IMR-90 (cell line): ENCODE measurements around the gene POLR1G. TPM values are rescaled to one million over a fixed set of nuclear protein-coding genes. Genes with fewer than 3 reads are reported as not detected.

Experiments
- ATAC-seq: fragments of 200-7000 bp; cut with Tn5 transposase; 2 replicates; pipeline ENCODE4 v1.9.1; 2020; ENCODE audit warnings: low read depth, mild to moderate bottlenecking, moderate library complexity
- BruUV-seq: library from RNA; stranded (reverse); fragments of 400-500 nt; replicated peaks from 2 replicates; lab custom pipeline; 2021; lab: Mats Ljungman, UMichigan
- CTCF ChIA-PET: fragments of 300-600 bp; formaldehyde crosslinking; extraction: SDS; loops from one replicate; lab custom pipeline; 2021; ENCODE audit warnings: antibody characterized with exemption; lab: Yijun Ruan, JAX
- POLR2A ChIA-PET: fragments of 300-600 bp; sonication (Branson Sonifier 250); formaldehyde crosslinking; loops from one replicate; lab custom pipeline; 2022; ENCODE audit warnings: antibody characterized with exemption; ENCODE audit not compliant: unreplicated experiment; lab: Charles Lee
- DNase-seq: peaks from one replicate; pipeline ENCODE4 v3.0.0; 2013
- H2AFZ ChIP-seq: replicated peaks from 2 replicates; pipeline ENCODE3; 2013; ENCODE audit warnings: low read length, mild to moderate bottlenecking; ENCODE audit not compliant: poor library complexity
- H2AK5ac ChIP-seq: 2 replicates; pipeline ENCODE4 v1.6.1; 2013; ENCODE audit warnings: low read depth, low read length, inconsistent platforms
- H2AK9ac ChIP-seq: replicated peaks from 2 replicates; pipeline ENCODE3; 2013; ENCODE audit warnings: mild to moderate bottlenecking, low read depth, low read length, moderate library complexity; ENCODE audit not compliant: poor library complexity
- H2BK120ac ChIP-seq: 2 replicates; pipeline ENCODE4 v1.6.1; 2013; ENCODE audit warnings: low read depth, low read length, inconsistent platforms
- H2BK15ac ChIP-seq: 3 replicates; pipeline ENCODE4 v1.6.1; 2013; ENCODE audit warnings: low read depth, low read length, inconsistent platforms
- H2BK20ac ChIP-seq: 2 replicates; pipeline ENCODE4 v1.6.1; 2013; ENCODE audit warnings: low read depth, mild to moderate bottlenecking, inconsistent platforms, low read length, moderate library complexity
- H2BK5ac ChIP-seq: 2 replicates; pipeline ENCODE4 v1.6.1; 2013; ENCODE audit warnings: mild to moderate bottlenecking, low read depth, low read length, inconsistent platforms; ENCODE audit not compliant: poor library complexity, severe bottlenecking
- H3K14ac ChIP-seq: replicated peaks from 2 replicates; pipeline ENCODE4 v1.6.1; 2013; ENCODE audit warnings: low read depth, low read length, inconsistent platforms
- H3K18ac ChIP-seq: 2 replicates; pipeline ENCODE4 v1.6.1; 2013; ENCODE audit warnings: low read depth, low read length, control low read depth
- H3K23ac ChIP-seq: 2 replicates; pipeline ENCODE4 v1.6.1; 2013; ENCODE audit warnings: low read depth, low read length, inconsistent platforms
- H3K27ac ChIP-seq: 2 replicates; pipeline ENCODE4 v1.5.1; 2013; ENCODE audit warnings: mild to moderate bottlenecking, control low read depth, low read length; ENCODE audit not compliant: insufficient read depth
- H3K27me3 ChIP-seq: 2 replicates; pipeline ENCODE4 v1.6.1; 2013; ENCODE audit warnings: low read length; ENCODE audit not compliant: control insufficient read depth, insufficient read depth
- H3K36me3 ChIP-seq: 2 replicates; pipeline ENCODE4 v1.6.1; 2013; ENCODE audit warnings: low read length, mixed read lengths; ENCODE audit not compliant: control insufficient read depth, insufficient read depth
- H3K4ac ChIP-seq: 2 replicates; pipeline ENCODE4 v1.6.1; 2013; ENCODE audit warnings: low read depth, low read length, inconsistent platforms
- H3K4me1 ChIP-seq: 2 replicates; pipeline ENCODE4 v1.6.1; 2013; ENCODE audit warnings: low read length, mixed read lengths; ENCODE audit not compliant: control insufficient read depth, insufficient read depth
- H3K4me2 ChIP-seq: 2 replicates; pipeline ENCODE4 v1.6.1; 2013; ENCODE audit warnings: low read depth, mild to moderate bottlenecking, control low read depth, low read length, moderate library complexity
- H3K4me3 ChIP-seq: 2 replicates; pipeline ENCODE4 v1.5.1; 2013; ENCODE audit warnings: low read depth, mild to moderate bottlenecking, control low read depth, low read length, moderate library complexity; ENCODE audit not compliant: insufficient read depth
- H3K56ac ChIP-seq: 2 replicates; pipeline ENCODE4 v1.6.1; 2013; ENCODE audit warnings: low read length, inconsistent platforms; ENCODE audit not compliant: insufficient read depth; ENCODE audit errors: extremely low read depth
- H3K79me1 ChIP-seq, 2 experiments: 2 replicates each; pipeline ENCODE4 v1.6.1; 2013; ENCODE audit warnings: low read length in 2 of 2, inconsistent platforms in 1 of 2, low read depth in 1 of 2
- H3K9ac ChIP-seq: 2 replicates; pipeline ENCODE4 v1.6.1; 2013; ENCODE audit warnings: low read depth, low read length, control low read depth
- H3K9me1 ChIP-seq: 2 replicates; pipeline ENCODE4 v1.6.1; 2013; ENCODE audit warnings: low read length, inconsistent platforms; ENCODE audit not compliant: insufficient read depth
- H3K9me3 ChIP-seq: 2 replicates; pipeline ENCODE4 v1.6.1; 2013; ENCODE audit warnings: low read length; ENCODE audit not compliant: control insufficient read depth, insufficient read depth
- H4K20me1 ChIP-seq: 2 replicates; pipeline ENCODE4 v1.6.1; 2013; ENCODE audit warnings: low read length, inconsistent platforms; ENCODE audit not compliant: insufficient read depth
- H4K5ac ChIP-seq: 2 replicates; pipeline ENCODE4 v1.6.1; 2013; ENCODE audit warnings: mild to moderate bottlenecking, low read depth, low read length, control low read depth
- H4K8ac ChIP-seq, 2 experiments: 2 replicates each; pipeline ENCODE4 v1.6.1; 2013; ENCODE audit warnings: low read depth in 2 of 2, low read length in 2 of 2, control low read depth in 1 of 2, inconsistent platforms in 1 of 2
- H4K91ac ChIP-seq: 2 replicates; pipeline ENCODE4 v1.6.1; 2013; ENCODE audit warnings: low read depth, low read length, inconsistent platforms; ENCODE audit not compliant: insufficient read depth
- CHD1 ChIP-seq: IDR thresholded peaks from 2 replicates; pipeline ENCODE4 v1.6.1; 2012; ENCODE audit warnings: low read depth, low read length, improper control_type of control experiment
- CTCF ChIP-seq: conservative IDR thresholded peaks from 2 replicates; pipeline ENCODE4 v1.5.1; 2012; ENCODE audit warnings: mild to moderate bottlenecking, low read depth, low read length, improper control_type of control experiment
- ELK1 ChIP-seq: fragments of 150-350 bp; IDR thresholded peaks from 2 replicates; pipeline ENCODE4 v1.6.1; 2016; ENCODE audit warnings: low read depth, mild to moderate bottlenecking, low read length, moderate library complexity, borderline replicate concordance
- MAFK ChIP-seq: IDR thresholded peaks from 2 replicates; pipeline ENCODE4 v1.6.1; 2012; ENCODE audit warnings: low read depth, low read length, improper control_type of control experiment
- MAZ ChIP-seq: IDR thresholded peaks from 2 replicates; pipeline ENCODE4 v1.6.1; 2012; ENCODE audit warnings: low read depth, mild to moderate bottlenecking, low read length, improper control_type of control experiment, moderate library complexity, borderline replicate concordance
- MXI1 ChIP-seq: IDR thresholded peaks from 2 replicates; pipeline ENCODE4 v1.6.1; 2012; ENCODE audit warnings: low read depth, mild to moderate bottlenecking, low read length, moderate library complexity, borderline replicate concordance
- RCOR1 ChIP-seq: IDR thresholded peaks from 2 replicates; pipeline ENCODE4 v1.6.1; 2012; ENCODE audit warnings: mild to moderate bottlenecking, low read length, improper control_type of control experiment; ENCODE audit not compliant: insufficient replicate concordance
- SMC3 ChIP-seq: fragments of 150-350 bp; IDR thresholded peaks from 2 replicates; pipeline ENCODE4 v1.6.1; 2016; ENCODE audit warnings: low read depth, mild to moderate bottlenecking, antibody characterized with exemption, low read length, moderate library complexity
- USF2 ChIP-seq: fragments of 150-350 bp; IDR thresholded peaks from 2 replicates; pipeline ENCODE4 v1.6.1; 2017; ENCODE audit warnings: mild to moderate bottlenecking, antibody characterized with exemption, low read length, low read depth
- WGBS, 2 experiments: methylation state at CpG; one replicate each; pipeline versions ENCODE4 v1.1.5 to v1.1.7; 2013; ENCODE audit warnings: missing lambda C conversion rate in 2 of 2; ENCODE audit not compliant: insufficient read length in 1 of 2; ENCODE audit errors: extremely low coverage in 2 of 2; 5-methylcytosine and 5-hydroxymethylcytosine counted together
- dilution Hi-C: fragments of 300-500 bp; cut with HindIII; formaldehyde crosslinking; loops from one replicate; pipeline ENCODE4 v1.14.3; 2018; ENCODE audit warnings: low sequenced_read_pairs; ENCODE audit not compliant: unreplicated experiment
- in situ Hi-C: fragments of 300-500 bp; cut with MboI; formaldehyde crosslinking; loops from 3 replicates; pipeline ENCODE4 v1.14.3; 2019; ENCODE audit warnings: low sequenced_read_pairs, inconsistent platforms, mixed read lengths
- intact Hi-C: fragments of 100-400 bp; cut with micrococcal nuclease; formaldehyde crosslinking; loops from 2 replicates; pipeline ENCODE4 v1.10.0; 2022
- polyA plus RNA-seq, 3 experiments: library from polyadenylated mRNA; depleted of rRNA; stranded (reverse); fragments of >200 nt; gene quantifications; 2 replicates each; pipeline ENCODE4 v1.2.3, GENCODE V29; 2012; ENCODE audit warnings: low replicate concordance in 1 of 3
- total RNA-seq: library from RNA; depleted of rRNA; stranded (reverse); fragments of >200 nt; gene quantifications from 2 replicates; pipeline ENCODE4 v1.2.3, GENCODE V29; 2012

POLR1G gene
- total and polyA plus RNA-seq, 2 of the 4 experiments (the other 2 are of a cell fraction) = 8.0 to 12.5 TPM

- no peak for TF ChIP-seq MAZ
- TF ChIP-seq CHD1 = peak; percentile 95; the same call in 1 of the 2 replicates
- peak; percentile 99 for TF ChIP-seq MXI1
- no peak for TF ChIP-seq RCOR1
Observed at GRCh38 chr19:45406226-45407090, at the start of gene POLR1G (continued).

GRCh38 chr19:45356760-45357444, 49.5 kb upstream of the POLR1G start:
- H3K14ac ChIP-seq = no peak overlapping the region
- no peak overlapping the region for H3K18ac ChIP-seq
- no peak overlapping the region for H3K27ac ChIP-seq
- no peak overlapping the region for H4K8ac ChIP-seq
- H3K27me3 ChIP-seq = no peaks in the 10 kb centered on the region
- WGBS, 2 experiments = 92% methylated on average over 6 of the region's 20 CpGs; no CpG with 5 or more reads in 1 of the 2 experiments
- H2AK5ac ChIP-seq = no peak overlapping the region
- H3K4me2 ChIP-seq = no peak overlapping the region
- H2BK5ac ChIP-seq = no peak overlapping the region
- dilution Hi-C loops = no loop called here
- in situ Hi-C loops = no loop called here
- H2BK15ac ChIP-seq = no peak overlapping the region
- H4K5ac ChIP-seq = no peak overlapping the region
- no peak overlapping the region for H4K91ac ChIP-seq
- H2AK9ac ChIP-seq = no peak overlapping the region
- H3K36me3 ChIP-seq = peaks cover 54% of the 10 kb centered on the region
- H2BK20ac ChIP-seq = no peak overlapping the region
- H3K4me1 ChIP-seq = no peaks in the 10 kb centered on the region
- intact Hi-C loops = no loop called here
- ChIA-PET CTCF (no interaction called here), POLR2A (no interaction called here)
- H3K9me1 ChIP-seq = no peaks in the 10 kb centered on the region
- H3K79me1 ChIP-seq = peaks cover 3 to 10% of the 10 kb centered on the region in 2 experiments; a peak in 2 of 4 replicates
- no peak overlapping the region for H3K4me3 ChIP-seq
- no peak overlapping the region for H3K23ac ChIP-seq
- H3K4ac ChIP-seq = no peak overlapping the region
- TF ChIP-seq MXI1 (no peak), MAZ (no peak), CTCF (no peak), USF2 (no peak), SMC3 (no peak), MAFK (peak; percentile 55; the same call in 1 of the 2 replicates), ELK1 (no peak)
- DNase-seq (no peak), ATAC-seq (no peak)
- no peak overlapping the region for H2BK120ac ChIP-seq
- H4K20me1 ChIP-seq = peaks cover 7% of the 10 kb centered on the region; the same call in 1 of the 2 replicates
- H3K56ac ChIP-seq = no peak overlapping the region
- no peak overlapping the region for H2AFZ ChIP-seq
- BruUV-seq = no TSS peak
- no peaks in the 10 kb centered on the region for H3K9me3 ChIP-seq
- no peak overlapping the region for H3K9ac ChIP-seq
